ENCODE data around the gene ATN1. TPM values are rescaled to one million over a fixed set of nuclear protein-coding genes. Genes with fewer than 3 reads are reported as not detected.

The ATN1 gene
- total RNA-seq, 2 experiments from 2014 or later, result 0.98 to 6.7 TPM

DNA sequence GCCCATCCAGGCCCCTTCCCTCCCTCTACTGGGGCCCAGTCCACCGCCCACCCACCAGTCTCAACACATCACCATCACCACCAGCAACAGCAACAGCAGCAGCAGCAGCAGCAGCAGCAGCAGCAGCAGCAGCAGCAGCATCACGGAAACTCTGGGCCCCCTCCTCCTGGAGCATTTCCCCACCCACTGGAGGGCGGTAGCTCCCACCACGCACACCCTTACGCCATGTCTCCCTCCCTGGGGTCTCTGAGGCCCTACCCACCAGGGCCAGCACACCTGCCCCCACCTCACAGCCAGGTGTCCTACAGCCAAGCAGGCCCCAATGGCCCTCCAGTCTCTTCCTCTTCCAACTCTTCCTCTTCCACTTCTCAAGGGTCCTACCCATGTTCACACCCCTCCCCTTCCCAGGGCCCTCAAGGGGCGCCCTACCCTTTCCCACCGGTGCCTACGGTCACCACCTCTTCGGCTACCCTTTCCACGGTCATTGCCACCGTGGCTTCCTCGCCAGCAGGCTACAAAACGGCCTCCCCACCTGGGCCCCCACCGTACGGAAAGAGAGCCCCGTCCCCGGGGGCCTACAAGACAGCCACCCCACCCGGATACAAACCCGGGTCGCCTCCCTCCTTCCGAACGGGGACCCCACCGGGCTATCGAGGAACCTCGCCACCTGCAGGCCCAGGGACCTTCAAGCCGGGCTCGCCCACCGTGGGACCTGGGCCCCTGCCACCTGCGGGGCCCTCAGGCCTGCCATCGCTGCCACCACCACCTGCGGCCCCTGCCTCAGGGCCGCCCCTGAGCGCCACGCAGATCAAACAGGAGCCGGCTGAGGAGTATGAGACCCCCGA, 9.1 kb downstream of the ATN1 start:
- Histone ChIP-seq H3K36me3 (ENCODE audit: insufficient read depth, low read length) (peaks cover 7% of the 10 kb centered on the region; the same call in 1 of the 2 replicates), H3K9me3 (ENCODE audit: low read length) (no peaks in the 10 kb centered on the region), H4K20me1 (ENCODE audit: insufficient read depth, low read length) (no peaks in the 10 kb centered on the region), H3K79me2 (ENCODE audit: insufficient read depth, low read depth, low read length) (peaks cover 5% of the 10 kb centered on the region; the same call in 1 of the 2 replicates), H3K4me1 (ENCODE audit: insufficient read depth, low read length, poor library complexity, severe bottlenecking) (peaks cover 20% of the 10 kb centered on the region), H3K4me2 (ENCODE audit: low read length) (peak overlapping the region; percentile 86), H3K27ac (ENCODE audit: low read depth, low read length, poor library complexity, severe bottlenecking) (peak overlapping the region; percentile 87), H3K9me2 (ENCODE audit: insufficient read depth, low read length) (no peaks in the 10 kb centered on the region), H3K4me3 (ENCODE audit: low read depth, low read length, poor library complexity, severe bottlenecking) (peak overlapping the region; percentile 81), H2AFZ (ENCODE audit: low read length) (peak overlapping the region; percentile 18; the same call in 1 of the 2 replicates)
- TF ChIP-seq EZH2phosphoT487 (IDR thresholded peaks at IDR 0.05; ENCODE audit: borderline replicate concordance, low read depth, low read length), result no peak
- TF ChIP-seq, protein P1, sequence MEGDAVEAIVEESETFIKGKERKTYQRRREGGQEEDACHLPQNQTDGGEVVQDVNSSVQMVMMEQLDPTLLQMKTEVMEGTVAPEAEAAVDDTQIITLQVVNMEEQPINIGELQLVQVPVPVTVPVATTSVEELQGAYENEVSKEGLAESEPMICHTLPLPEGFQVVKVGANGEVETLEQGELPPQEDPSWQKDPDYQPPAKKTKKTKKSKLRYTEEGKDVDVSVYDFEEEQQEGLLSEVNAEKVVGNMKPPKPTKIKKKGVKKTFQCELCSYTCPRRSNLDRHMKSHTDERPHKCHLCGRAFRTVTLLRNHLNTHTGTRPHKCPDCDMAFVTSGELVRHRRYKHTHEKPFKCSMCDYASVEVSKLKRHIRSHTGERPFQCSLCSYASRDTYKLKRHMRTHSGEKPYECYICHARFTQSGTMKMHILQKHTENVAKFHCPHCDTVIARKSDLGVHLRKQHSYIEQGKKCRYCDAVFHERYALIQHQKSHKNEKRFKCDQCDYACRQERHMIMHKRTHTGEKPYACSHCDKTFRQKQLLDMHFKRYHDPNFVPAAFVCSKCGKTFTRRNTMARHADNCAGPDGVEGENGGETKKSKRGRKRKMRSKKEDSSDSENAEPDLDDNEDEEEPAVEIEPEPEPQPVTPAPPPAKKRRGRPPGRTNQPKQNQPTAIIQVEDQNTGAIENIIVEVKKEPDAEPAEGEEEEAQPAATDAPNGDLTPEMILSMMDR (conservative IDR thresholded peaks at IDR 0.05; ENCODE audit: low read length), result peak; percentile 67
- intact Hi-C loops (cut with micrococcal nuclease; ENCODE audit: unreplicated experiment), result loop anchor here (2.0 to 5.0 kb wide), 3 partner anchors 35 to 64 kb away; partner anchors contain the start of genes EMG1, PHB2 and SPSB2
- ChIA-PET CTCF (ENCODE audit: unreplicated experiment) (interaction anchor here (0.6 to 1.0 kb wide), 2 partner anchors 45 to 64 kb away, joined by 3 to 5 read pairs; partner anchors contain the start of gene SPSB2), POLR2A (interaction anchor here (0.6 to 2.3 kb wide), 8 partner anchors 9 to 56 kb away, joined by 3 to 8 read pairs (median 4); partner anchors contain the start of gene LRRC23)
- no TSS peak for BruUV-seq (replicated peaks)
- peak; percentile 82 for DNase-seq (ENCODE audit: low spot score)

DNA sequence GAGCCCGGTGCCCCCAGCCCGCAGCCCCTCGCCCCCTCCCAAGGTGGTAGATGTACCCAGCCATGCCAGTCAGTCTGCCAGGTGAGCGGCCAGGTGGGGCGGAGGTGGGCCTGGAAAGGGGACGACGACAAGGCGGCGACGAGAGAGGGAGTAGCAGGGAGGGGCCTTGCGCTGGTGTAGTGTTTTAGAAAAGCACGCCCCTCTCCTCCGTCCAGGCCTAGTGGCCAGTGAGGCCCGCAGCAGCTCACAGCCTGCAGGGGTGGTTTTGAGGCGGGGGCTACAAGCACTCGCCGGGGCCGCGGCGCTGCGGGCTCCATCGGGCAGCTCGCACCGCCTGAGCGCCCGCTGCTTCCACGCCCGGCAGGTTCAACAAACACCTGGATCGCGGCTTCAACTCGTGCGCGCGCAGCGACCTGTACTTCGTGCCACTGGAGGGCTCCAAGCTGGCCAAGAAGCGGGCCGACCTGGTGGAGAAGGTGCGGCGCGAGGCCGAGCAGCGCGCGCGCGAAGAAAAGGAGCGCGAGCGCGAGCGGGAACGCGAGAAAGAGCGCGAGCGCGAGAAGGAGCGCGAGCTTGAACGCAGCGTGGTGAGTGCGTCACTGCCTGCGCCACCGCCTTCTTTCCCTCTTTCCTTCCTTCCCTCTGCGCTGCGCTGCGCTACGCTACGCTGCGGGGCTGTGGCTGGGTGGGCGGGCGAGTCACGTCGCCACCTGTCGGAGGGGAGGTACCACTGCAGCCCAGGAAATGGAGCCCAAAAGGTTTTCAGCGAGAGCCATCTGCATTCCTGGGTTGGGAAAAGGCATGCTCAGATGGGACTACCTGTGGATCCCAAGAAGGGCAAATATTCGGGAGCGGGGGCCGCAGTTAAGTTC, 10.0 kb downstream of the ATN1 start:
- H3K27ac ChIP-seq (ENCODE audit: low read depth, low read length, poor library complexity, severe bottlenecking), result peak overlapping the region; percentile 87
- no peaks in the 10 kb centered on the region for H3K9me3 ChIP-seq (ENCODE audit: low read length)
- H3K79me2 ChIP-seq (ENCODE audit: insufficient read depth, low read depth, low read length), result peaks cover 5% of the 10 kb centered on the region; the same call in 1 of the 2 replicates
- H3K36me3 ChIP-seq (ENCODE audit: insufficient read depth, low read length), result peaks cover 7% of the 10 kb centered on the region; the same call in 1 of the 2 replicates
- ChIA-PET POLR2A (interaction anchor here (0.5 to 2.3 kb wide), 6 partner anchors 8 to 39 kb away, joined by 3 to 7 read pairs (median 4); no protein-coding TSS in a partner anchor), CTCF (ENCODE audit: unreplicated experiment) (interaction anchor here (0.7 to 1.4 kb wide), 4 partner anchors 12 to 86 kb away, joined by 3 to 5 read pairs (median 4); partner anchors contain the start of genes CDCA3 and SPSB2)
- peak overlapping the region; percentile 81 for H3K4me3 ChIP-seq (ENCODE audit: low read depth, low read length, poor library complexity, severe bottlenecking)
- TSS peak; percentile 84 for BruUV-seq (replicated peaks)
- peak; percentile 98 for DNase-seq (ENCODE audit: low spot score)
- peak overlapping the region; percentile 86 for H3K4me2 ChIP-seq (ENCODE audit: low read length)
- intact Hi-C loops (cut with micrococcal nuclease; ENCODE audit: unreplicated experiment), result loop anchor here (2.0 to 5.0 kb wide), 3 partner anchors 35 to 65 kb away; partner anchors contain the start of genes EMG1, PHB2 and SPSB2
- peak overlapping the region; percentile 65; the same call in 1 of the 2 replicates for H2AFZ ChIP-seq (ENCODE audit: low read length)
- H4K20me1 ChIP-seq (ENCODE audit: insufficient read depth, low read length), result no peaks in the 10 kb centered on the region
- H3K9me2 ChIP-seq (ENCODE audit: insufficient read depth, low read length), result no peaks in the 10 kb centered on the region
- no peak for TF ChIP-seq EZH2phosphoT487 (IDR thresholded peaks at IDR 0.05; ENCODE audit: borderline replicate concordance, low read depth, low read length)
- TF ChIP-seq, protein P1 (conservative IDR thresholded peaks at IDR 0.05; ENCODE audit: low read length), result peak; percentile 93
- H3K4me1 ChIP-seq (ENCODE audit: insufficient read depth, low read length, poor library complexity, severe bottlenecking), result peaks cover 15% of the 10 kb centered on the region

All from OCI-LY7 (cell line).